GM12878 (cell line): ENCODE data around the gene AGBL1. TPM values are rescaled to one million over a fixed set of nuclear protein-coding genes. Genes with fewer than 3 reads are reported as not detected.

Experiments
- ATAC-seq: fragments of 200-7000 bp; cut with Tn5 transposase; 3 replicates; pipeline ENCODE4 v1.9.1; 2020; ENCODE audit warnings: mild to moderate bottlenecking, moderate library complexity
- BruUV-seq: library from RNA; stranded (reverse); fragments of 400-500 nt; replicated peaks from 2 replicates; lab custom pipeline; 2021; lab: Mats Ljungman, UMichigan
- CTCF ChIA-PET: fragments of 300-600 bp; sonication (Branson Sonifier 250); formaldehyde crosslinking; extraction: SDS; loops from one replicate; lab custom pipeline; 2021; ENCODE audit warnings: inconsistent platforms; lab: Yijun Ruan, JAX
- POLR2A ChIA-PET: fragments of 350-600 bp; formaldehyde crosslinking; extraction: SDS; loops from one replicate; lab custom pipeline; 2021; ENCODE audit warnings: inconsistent platforms; lab: Charles Lee
- RAD21 ChIA-PET: fragments of 300-600 bp; sonication (Branson Sonifier 250); formaldehyde crosslinking; loops from one replicate; lab custom pipeline; 2023; ENCODE audit warnings: antibody characterized with exemption; ENCODE audit not compliant: unreplicated experiment; lab: Charles Lee
- SMC1A ChIA-PET: fragments of 300-600 bp; sonication (Branson Sonifier 250); formaldehyde crosslinking; loops from one replicate; lab custom pipeline; 2023; ENCODE audit not compliant: unreplicated experiment, uncharacterized antibody; lab: Charles Lee
- DNase-seq: peaks from one replicate; pipeline ENCODE4 v3.0.0-alpha.2; 2011; ENCODE audit warnings: low read depth, low spot score
- FAIRE-seq: peaks from 3 replicates; lab custom pipeline; 2011; peaks lifted over from hg19 to GRCh38; lab: Jason Lieb, UNC
- H2AFZ ChIP-seq: 2 replicates; pipeline ENCODE4 v1.6.0; 2011; ENCODE audit warnings: low read depth, low read length, control low read depth; ENCODE audit not compliant: control insufficient read depth
- H3K27ac ChIP-seq: 2 replicates; pipeline ENCODE4 v1.5.1; 2011; ENCODE audit warnings: control low read depth; ENCODE audit not compliant: control insufficient read depth, insufficient read depth
- H3K27me3 ChIP-seq, 2 experiments: replicated peaks in 1 of 2; 2 replicates each; pipeline versions ENCODE4 v1.6.0 to v1.6.1; 2011; ENCODE audit warnings: low read length in 1 of 2; ENCODE audit not compliant: control insufficient read depth in 2 of 2, insufficient read depth in 2 of 2
- H3K36me3 ChIP-seq, 2 experiments: 2 replicates each; pipeline ENCODE4 v1.5.1; 2011; ENCODE audit warnings: low read length in 1 of 2; ENCODE audit not compliant: control insufficient read depth in 2 of 2, insufficient read depth in 2 of 2
- H3K4me1 ChIP-seq: 2 replicates; pipeline ENCODE4 v1.6.1; 2011; ENCODE audit warnings: mild to moderate bottlenecking, low read length, moderate library complexity, mixed read lengths; ENCODE audit not compliant: control insufficient read depth, insufficient read depth
- H3K4me2 ChIP-seq: 2 replicates; pipeline ENCODE4 v1.6.0; 2011; ENCODE audit warnings: control low read depth; ENCODE audit not compliant: control insufficient read depth, insufficient read depth
- H3K4me3 ChIP-seq: fragments of 200-600 bp; sonication (generic); 2 replicates; pipeline ENCODE4 v1.5.1; 2016
- H3K79me2 ChIP-seq: 2 replicates; pipeline ENCODE4 v1.6.0; 2011; ENCODE audit warnings: low read length; ENCODE audit not compliant: control insufficient read depth, insufficient read depth
- H3K9ac ChIP-seq: 2 replicates; pipeline ENCODE4 v1.8.0; 2011; ENCODE audit warnings: low read length, control low read depth, mixed read lengths; ENCODE audit not compliant: control insufficient read depth, insufficient read depth
- H3K9me3 ChIP-seq: replicated peaks from 3 replicates; pipeline ENCODE4 v1.5.1; 2011; ENCODE audit warnings: mild to moderate bottlenecking, low read length; ENCODE audit not compliant: control insufficient read depth, insufficient read depth
- H4K20me1 ChIP-seq: 2 replicates; pipeline ENCODE4 v1.6.0; 2011; ENCODE audit not compliant: control insufficient read depth, insufficient read depth
- BACH1 ChIP-seq: fragments of 450-650 bp; IDR thresholded peaks from 2 replicates; pipeline ENCODE4 v1.6.1; 2017; ENCODE audit warnings: mild to moderate bottlenecking, borderline replicate concordance
- CBX5 ChIP-seq: sonication (generic); IDR thresholded peaks from 2 replicates; pipeline ENCODE4 v1.6.1; 2016; ENCODE audit warnings: low read depth, moderate library complexity, mild to moderate bottlenecking, inconsistent platforms
- EP300 ChIP-seq, 2 experiments: fragments of 150-350 bp in 1 of 2; IDR thresholded peaks; 2 replicates each; pipeline ENCODE4 v1.6.1; 2011 to 2012; ENCODE audit warnings: low read depth in 2 of 2, low read length in 2 of 2, borderline replicate concordance in 1 of 2, improper control_type of control experiment in 1 of 2, inconsistent platforms in 1 of 2; ENCODE audit not compliant: control insufficient read depth in 1 of 2
- ETV6 ChIP-seq, 2 experiments: fragments of 450-650 bp in 1 of 2; IDR thresholded peaks in 1 of 2; conservative IDR thresholded peaks in 1 of 2; 2 replicates each; pipeline ENCODE4 v1.6.1; 2014; ENCODE audit warnings: antibody characterized with exemption in 1 of 2, borderline replicate concordance in 1 of 2, low read depth in 1 of 2, mild to moderate bottlenecking in 1 of 2, moderate library complexity in 1 of 2
- KDM1A ChIP-seq: fragments of 200-600 bp; sonication (generic); IDR thresholded peaks from 2 replicates; pipeline ENCODE4 v1.6.1; 2016; ENCODE audit warnings: borderline replicate concordance
- NBN ChIP-seq: fragments of 450-650 bp; IDR thresholded peaks from 2 replicates; pipeline ENCODE4 v1.6.1; 2016
- NR2F1 ChIP-seq: fragments of 450-650 bp; conservative IDR thresholded peaks from 2 replicates; pipeline ENCODE4 v1.6.1; 2017; ENCODE audit warnings: mild to moderate bottlenecking
- POLR2AphosphoS5 ChIP-seq: IDR thresholded peaks from 2 replicates; pipeline ENCODE4 v1.6.1; 2011; ENCODE audit warnings: mild to moderate bottlenecking, low read length, inconsistent platforms
- SRF ChIP-seq, 2 experiments: IDR thresholded peaks; 2 replicates each; pipeline ENCODE4 v1.6.1; 2011; ENCODE audit warnings: low read depth in 2 of 2, low read length in 2 of 2, mild to moderate bottlenecking in 1 of 2, moderate library complexity in 1 of 2
- ZBTB40 ChIP-seq: fragments of 450-650 bp; IDR thresholded peaks from 2 replicates; pipeline ENCODE4 v1.6.1; 2016; ENCODE audit warnings: mild to moderate bottlenecking, moderate library complexity, borderline replicate concordance
- ZNF217 ChIP-seq: fragments of 450-650 bp; IDR thresholded peaks from 2 replicates; pipeline ENCODE4 v1.6.1; 2017; ENCODE audit warnings: antibody characterized with exemption, mild to moderate bottlenecking
- WGBS: methylation state at CpG from one replicate; pipeline ENCODE4 v1.1.6; 2016; ENCODE audit warnings: low lambda C conversion rate; ENCODE audit not compliant: insufficient replicate concordance, insufficient coverage; ENCODE audit errors: missing lambda C conversion rate; 5-methylcytosine and 5-hydroxymethylcytosine counted together
- in situ Hi-C: fragments of 300-500 bp; cut with MboI; formaldehyde crosslinking; loops from 9 replicates; pipeline ENCODE4 v1.14.3; 2018; ENCODE audit warnings: mixed read lengths
- intact Hi-C: fragments of 100-400 bp; cut with micrococcal nuclease; formaldehyde crosslinking; loops from one replicate; pipeline ENCODE4 v1.14.2; 2022; ENCODE audit not compliant: unreplicated experiment
- polyA plus RNA-seq, 11 experiments: library from polyadenylated mRNA; depleted of rRNA in 4 of 11; unstranded in 6 of 11; stranded (reverse) in 5 of 11; fragments of >200 nt; fragmentation: Nextera tagmentation in 4 of 11; fragmentation: Illumina TruSeq in 1 of 11; extraction: Ambion mirVana in 4 of 11; extraction: Trizol in 1 of 11; gene quantifications; 1 replicate in 1 of 11; 2 replicates in 10 of 11; pipeline versions ENCODE4 v1.2.1 to v1.2.3, GENCODE V29; 2011 to 2016; ENCODE audit warnings: inconsistent platforms in 2 of 11, missing spikeins in 2 of 11, low read depth in 1 of 11
- total RNA-seq, 4 experiments: library from RNA; depleted of rRNA in 3 of 4; stranded (reverse); fragments of >200 nt in 3 of 4; fragmentation: Illumina TruSeq in 1 of 4; extraction: Trizol in 1 of 4; gene quantifications; 2 replicates each; pipeline versions ENCODE4 v1.2.1 to v1.2.3, GENCODE V29; 2013 to 2021
- TF ChIP-seq, protein P1 (sequence below): fragments of 450-650 bp; IDR thresholded peaks from 2 replicates; pipeline ENCODE4 v1.6.1; 2017; ENCODE audit warnings: mild to moderate bottlenecking, moderate library complexity

The AGBL1 gene
- total and polyA plus RNA-seq, 10 of the 15 experiments (the other 5 are each of a cell fraction or from before 2014, with no cell fraction given), result not detected

GRCh38 chr15:86620641-86621349 lies 541.1 kb downstream of the AGBL1 start:
- Histone ChIP-seq H3K9me3 (no peaks in the 10 kb centered on the region), H3K36me3 (no peaks in the 10 kb centered on the region), H3K79me2 (no peaks in the 10 kb centered on the region), H3K9ac (no peak overlapping the region), H3K27me3 (no peaks in the 10 kb centered on the region), H4K20me1 (no peaks in the 10 kb centered on the region), H3K27ac (no peak overlapping the region), H3K4me2 (no peak overlapping the region), H3K4me1 (no peaks in the 10 kb centered on the region), H2AFZ (no peak overlapping the region), H3K4me3 (no peak overlapping the region)
- FAIRE-seq (no peak), DNase-seq (no peak), ATAC-seq (no peak)
- intact Hi-C loops, result no loop called here
- RAD21 ChIA-PET, result no interaction called here
- WGBS, result 11% methylated on average over 8 of the region's 8 CpGs
- POLR2A ChIA-PET, result no interaction called here
- CTCF ChIA-PET, result interaction anchor here (0.7 kb wide), 1 partner anchor 11 kb away, joined by 3 read pairs; no protein-coding TSS in a partner anchor
- SMC1A ChIA-PET, result interaction anchor here (0.5 kb wide), 1 partner anchor 28 kb away, joined by 3 read pairs; no protein-coding TSS in a partner anchor
- in situ Hi-C loops, result no loop called here
- no TSS peak for BruUV-seq
- TF ChIP-seq SRF (IDR thresholded peaks at IDR 0.05; ENCODE audit: low read depth in 2 of 2, low read length in 2 of 2) (no peak), ZBTB40 (no peak), KDM1A (no peak), NR2F1 (no peak), EP300 (IDR thresholded peaks at IDR 0.05; ENCODE audit: borderline replicate concordance in 1 of 2, control insufficient read depth in 1 of 2, low read depth in 2 of 2, low read length in 2 of 2) (no peak), ETV6 (conservative IDR thresholded peaks at IDR 0.05 in 1 of 2, IDR thresholded peaks at IDR 0.05 in 1 of 2; ENCODE audit: borderline replicate concordance in 1 of 2, low read depth in 1 of 2) (no peak), CBX5 (no peak), BACH1 (no peak), ZNF217 (no peak), POLR2AphosphoS5 (no peak), NBN (no peak)
- TF ChIP-seq, protein P1, sequence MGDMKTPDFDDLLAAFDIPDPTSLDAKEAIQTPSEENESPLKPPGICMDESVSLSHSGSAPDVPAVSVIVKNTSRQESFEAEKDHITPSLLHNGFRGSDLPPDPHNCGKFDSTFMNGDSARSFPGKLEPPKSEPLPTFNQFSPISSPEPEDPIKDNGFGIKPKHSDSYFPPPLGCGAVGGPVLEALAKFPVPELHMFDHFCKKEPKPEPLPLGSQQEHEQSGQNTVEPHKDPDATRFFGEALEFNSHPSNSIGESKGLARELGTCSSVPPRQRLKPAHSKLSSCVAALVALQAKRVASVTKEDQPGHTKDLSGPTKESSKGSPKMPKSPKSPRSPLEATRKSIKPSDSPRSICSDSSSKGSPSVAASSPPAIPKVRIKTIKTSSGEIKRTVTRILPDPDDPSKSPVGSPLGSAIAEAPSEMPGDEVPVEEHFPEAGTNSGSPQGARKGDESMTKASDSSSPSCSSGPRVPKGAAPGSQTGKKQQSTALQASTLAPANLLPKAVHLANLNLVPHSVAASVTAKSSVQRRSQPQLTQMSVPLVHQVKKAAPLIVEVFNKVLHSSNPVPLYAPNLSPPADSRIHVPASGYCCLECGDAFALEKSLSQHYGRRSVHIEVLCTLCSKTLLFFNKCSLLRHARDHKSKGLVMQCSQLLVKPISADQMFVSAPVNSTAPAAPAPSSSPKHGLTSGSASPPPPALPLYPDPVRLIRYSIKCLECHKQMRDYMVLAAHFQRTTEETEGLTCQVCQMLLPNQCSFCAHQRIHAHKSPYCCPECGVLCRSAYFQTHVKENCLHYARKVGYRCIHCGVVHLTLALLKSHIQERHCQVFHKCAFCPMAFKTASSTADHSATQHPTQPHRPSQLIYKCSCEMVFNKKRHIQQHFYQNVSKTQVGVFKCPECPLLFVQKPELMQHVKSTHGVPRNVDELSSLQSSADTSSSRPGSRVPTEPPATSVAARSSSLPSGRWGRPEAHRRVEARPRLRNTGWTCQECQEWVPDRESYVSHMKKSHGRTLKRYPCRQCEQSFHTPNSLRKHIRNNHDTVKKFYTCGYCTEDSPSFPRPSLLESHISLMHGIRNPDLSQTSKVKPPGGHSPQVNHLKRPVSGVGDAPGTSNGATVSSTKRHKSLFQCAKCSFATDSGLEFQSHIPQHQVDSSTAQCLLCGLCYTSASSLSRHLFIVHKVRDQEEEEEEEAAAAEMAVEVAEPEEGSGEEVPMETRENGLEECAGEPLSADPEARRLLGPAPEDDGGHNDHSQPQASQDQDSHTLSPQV, result no peak
